Panc1 (cell line): ENCODE measurements around the gene PRKCA. TPM values are rescaled to one million over a fixed set of nuclear protein-coding genes. Genes with fewer than 3 reads are reported as not detected.

Experiments used
- ATAC-seq: fragments of 200-7000 bp; cut with Tn5 transposase; 2 replicates; pipeline ENCODE4 v1.9.1; 2020; ENCODE audit warnings: mild to moderate bottlenecking, moderate library complexity
- BruUV-seq: library from RNA; stranded (reverse); fragments of 400-500 nt; replicated peaks from 2 replicates; lab custom pipeline; 2021; lab: Mats Ljungman, UMichigan
- CTCF ChIA-PET: fragments of 300-600 bp; sonication (Branson Sonifier 250); formaldehyde crosslinking; loops from one replicate; lab custom pipeline; 2022; ENCODE audit warnings: antibody characterized with exemption; lab: Charles Lee
- POLR2A ChIA-PET: fragments of 300-600 bp; sonication (Branson Sonifier 250); formaldehyde crosslinking; loops from one replicate; lab custom pipeline; 2022; ENCODE audit warnings: antibody characterized with exemption; lab: Charles Lee
- DNase-seq: peaks from one replicate; pipeline ENCODE4 v3.0.0-alpha.2; 2010; ENCODE audit warnings: low read depth, low spot score
- H3K27ac ChIP-seq: 2 replicates; pipeline ENCODE4 v1.5.1; 2011; ENCODE audit warnings: mild to moderate bottlenecking, low read length, inconsistent platforms
- H3K27me3 ChIP-seq: fragments of 200-500 bp; sonication (Bioruptor generic); 2 replicates; pipeline ENCODE4 v1.6.0; 2014; ENCODE audit warnings: low read length, inconsistent platforms; ENCODE audit not compliant: control insufficient read depth, insufficient read depth
- H3K36me3 ChIP-seq: fragments of 200-500 bp; sonication (Bioruptor generic); 2 replicates; pipeline ENCODE4 v1.5.1; 2014; ENCODE audit warnings: inconsistent platforms, mild to moderate bottlenecking, low read length, moderate library complexity; ENCODE audit not compliant: control insufficient read depth, insufficient read depth
- H3K4me1 ChIP-seq: 2 replicates; pipeline ENCODE4 v1.5.1; 2011; ENCODE audit warnings: inconsistent platforms, mild to moderate bottlenecking, low read length, moderate library complexity; ENCODE audit not compliant: control insufficient read depth, insufficient read depth
- H3K4me3 ChIP-seq, 2 experiments: 2 replicates each; pipeline ENCODE4 v1.5.1; 2011 to 2012; ENCODE audit warnings: low read depth in 2 of 2, low read length in 2 of 2, mild to moderate bottlenecking in 2 of 2, inconsistent platforms in 1 of 2, moderate library complexity in 1 of 2
- H3K9me3 ChIP-seq: fragments of 200-500 bp; sonication (Bioruptor generic); 2 replicates; pipeline ENCODE4 v1.5.1; 2014; ENCODE audit warnings: low read depth, mild to moderate bottlenecking, inconsistent platforms, low read length, moderate library complexity; ENCODE audit not compliant: control insufficient read depth, insufficient read depth
- POLR2AphosphoS5 ChIP-seq: IDR thresholded peaks from 2 replicates; pipeline ENCODE4 v1.6.1; 2012; ENCODE audit warnings: mild to moderate bottlenecking, low read depth, low read length, moderate library complexity
- SIN3A ChIP-seq: IDR thresholded peaks from 2 replicates; pipeline ENCODE4 v1.6.1; 2012; ENCODE audit warnings: low read depth, mild to moderate bottlenecking, low read length, moderate library complexity, borderline replicate concordance; ENCODE audit not compliant: insufficient read depth
- TCF7L2 ChIP-seq: IDR thresholded peaks from 2 replicates; pipeline ENCODE4 v1.6.1; 2011; ENCODE audit warnings: mild to moderate bottlenecking, low read depth, low read length, inconsistent platforms
- in situ Hi-C: cut with HindIII; loops from 2 replicates; pipeline ENCODE4 v1.10.0; 2016; ENCODE audit warnings: low sequenced_read_pairs, low pct_unique_long_range_greater_than_20kb
- intact Hi-C: fragments of 100-400 bp; cut with micrococcal nuclease; formaldehyde crosslinking; loops from one replicate; pipeline ENCODE4 v1.10.0; 2022; ENCODE audit not compliant: unreplicated experiment
- total RNA-seq: library from RNA; stranded (reverse); gene quantifications from one replicate; pipeline ENCODE4 v1.2.1, GENCODE V29; 2021; ENCODE audit not compliant: unreplicated experiment
- TF ChIP-seq, protein P1 (sequence below), 2 experiments: IDR thresholded peaks; 2 replicates each; pipeline ENCODE4 v1.6.1; 2011 to 2012; ENCODE audit warnings: low read depth in 2 of 2, control low read depth in 1 of 2, low read length in 1 of 2, mild to moderate bottlenecking in 1 of 2, moderate library complexity in 1 of 2; ENCODE audit not compliant: insufficient read depth in 1 of 2
- TF ChIP-seq, protein P2 (sequence below): fragments of 450-650 bp; IDR thresholded peaks from 2 replicates; pipeline ENCODE4 v1.5.1; 2017; ENCODE audit warnings: mild to moderate bottlenecking

PRKCA gene
- total RNA-seq, 1 experiment from 2014 or later = 53.0 TPM

DNA sequence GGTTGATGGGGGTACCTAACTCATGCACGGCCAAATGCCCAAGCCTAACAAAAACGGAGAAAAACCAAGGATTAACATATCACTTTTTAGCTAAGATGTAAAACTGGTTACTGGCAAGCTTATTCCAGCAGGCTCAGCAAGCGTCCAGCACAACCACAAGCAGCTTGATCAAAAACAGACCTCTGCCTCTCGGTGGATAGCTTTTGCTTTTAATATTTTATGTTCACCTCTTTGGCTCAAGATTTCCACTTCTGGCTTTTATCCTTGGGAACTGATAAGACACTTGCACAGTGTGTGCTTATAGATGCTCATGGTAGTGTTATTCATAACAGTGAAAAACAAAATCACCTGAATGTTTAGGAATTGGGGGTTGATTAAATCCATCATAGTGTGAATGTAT lies 325.6 kb downstream of the PRKCA start:
- TF ChIP-seq TCF7L2 (no peak), SIN3A (no peak), POLR2AphosphoS5 (no peak)
- TF ChIP-seq, protein P1, sequence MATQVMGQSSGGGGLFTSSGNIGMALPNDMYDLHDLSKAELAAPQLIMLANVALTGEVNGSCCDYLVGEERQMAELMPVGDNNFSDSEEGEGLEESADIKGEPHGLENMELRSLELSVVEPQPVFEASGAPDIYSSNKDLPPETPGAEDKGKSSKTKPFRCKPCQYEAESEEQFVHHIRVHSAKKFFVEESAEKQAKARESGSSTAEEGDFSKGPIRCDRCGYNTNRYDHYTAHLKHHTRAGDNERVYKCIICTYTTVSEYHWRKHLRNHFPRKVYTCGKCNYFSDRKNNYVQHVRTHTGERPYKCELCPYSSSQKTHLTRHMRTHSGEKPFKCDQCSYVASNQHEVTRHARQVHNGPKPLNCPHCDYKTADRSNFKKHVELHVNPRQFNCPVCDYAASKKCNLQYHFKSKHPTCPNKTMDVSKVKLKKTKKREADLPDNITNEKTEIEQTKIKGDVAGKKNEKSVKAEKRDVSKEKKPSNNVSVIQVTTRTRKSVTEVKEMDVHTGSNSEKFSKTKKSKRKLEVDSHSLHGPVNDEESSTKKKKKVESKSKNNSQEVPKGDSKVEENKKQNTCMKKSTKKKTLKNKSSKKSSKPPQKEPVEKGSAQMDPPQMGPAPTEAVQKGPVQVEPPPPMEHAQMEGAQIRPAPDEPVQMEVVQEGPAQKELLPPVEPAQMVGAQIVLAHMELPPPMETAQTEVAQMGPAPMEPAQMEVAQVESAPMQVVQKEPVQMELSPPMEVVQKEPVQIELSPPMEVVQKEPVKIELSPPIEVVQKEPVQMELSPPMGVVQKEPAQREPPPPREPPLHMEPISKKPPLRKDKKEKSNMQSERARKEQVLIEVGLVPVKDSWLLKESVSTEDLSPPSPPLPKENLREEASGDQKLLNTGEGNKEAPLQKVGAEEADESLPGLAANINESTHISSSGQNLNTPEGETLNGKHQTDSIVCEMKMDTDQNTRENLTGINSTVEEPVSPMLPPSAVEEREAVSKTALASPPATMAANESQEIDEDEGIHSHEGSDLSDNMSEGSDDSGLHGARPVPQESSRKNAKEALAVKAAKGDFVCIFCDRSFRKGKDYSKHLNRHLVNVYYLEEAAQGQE (IDR thresholded peaks at IDR 0.05; ENCODE audit: insufficient read depth in 1 of 2, low read depth in 2 of 2, low read length in 1 of 2) = no peak
- TF ChIP-seq, protein P2, sequence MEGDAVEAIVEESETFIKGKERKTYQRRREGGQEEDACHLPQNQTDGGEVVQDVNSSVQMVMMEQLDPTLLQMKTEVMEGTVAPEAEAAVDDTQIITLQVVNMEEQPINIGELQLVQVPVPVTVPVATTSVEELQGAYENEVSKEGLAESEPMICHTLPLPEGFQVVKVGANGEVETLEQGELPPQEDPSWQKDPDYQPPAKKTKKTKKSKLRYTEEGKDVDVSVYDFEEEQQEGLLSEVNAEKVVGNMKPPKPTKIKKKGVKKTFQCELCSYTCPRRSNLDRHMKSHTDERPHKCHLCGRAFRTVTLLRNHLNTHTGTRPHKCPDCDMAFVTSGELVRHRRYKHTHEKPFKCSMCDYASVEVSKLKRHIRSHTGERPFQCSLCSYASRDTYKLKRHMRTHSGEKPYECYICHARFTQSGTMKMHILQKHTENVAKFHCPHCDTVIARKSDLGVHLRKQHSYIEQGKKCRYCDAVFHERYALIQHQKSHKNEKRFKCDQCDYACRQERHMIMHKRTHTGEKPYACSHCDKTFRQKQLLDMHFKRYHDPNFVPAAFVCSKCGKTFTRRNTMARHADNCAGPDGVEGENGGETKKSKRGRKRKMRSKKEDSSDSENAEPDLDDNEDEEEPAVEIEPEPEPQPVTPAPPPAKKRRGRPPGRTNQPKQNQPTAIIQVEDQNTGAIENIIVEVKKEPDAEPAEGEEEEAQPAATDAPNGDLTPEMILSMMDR = no peak
- ChIA-PET CTCF (no interaction called here), POLR2A (interaction anchor here (0.6 kb wide), 1 partner anchor 214 kb away, joined by 6 read pairs; no protein-coding TSS in a partner anchor)
- Histone ChIP-seq H3K27me3 (no peaks in the 10 kb centered on the region), H3K4me3 (no peak overlapping the region), H3K4me1 (no peaks in the 10 kb centered on the region), H3K9me3 (no peaks in the 10 kb centered on the region), H3K27ac (no peak overlapping the region), H3K36me3 (no peaks in the 10 kb centered on the region; the same call in 1 of the 2 replicates)
- in situ Hi-C loops = no loop called here
- DNase-seq (no peak), ATAC-seq (no peak)
- no TSS peak for BruUV-seq
- intact Hi-C loops = no loop called here

DNA sequence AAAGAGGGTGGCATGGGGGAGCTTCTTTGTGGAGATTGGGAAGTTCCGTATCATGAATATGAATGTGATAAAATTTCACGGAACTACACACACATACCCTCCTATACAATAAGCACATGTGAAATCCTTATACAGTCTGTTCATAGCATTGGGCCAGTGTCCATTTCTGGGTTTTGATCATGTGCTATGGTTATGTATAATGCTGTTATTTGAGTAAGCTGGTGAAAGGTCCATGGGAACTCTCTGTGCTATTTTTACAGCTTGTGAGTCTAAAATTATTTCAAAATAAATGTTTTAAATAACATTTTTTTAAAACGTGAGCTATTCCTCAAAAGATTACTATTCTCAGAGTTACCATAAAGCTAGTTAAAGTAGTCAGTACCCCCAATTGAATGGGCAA lies 327.3 kb downstream of the PRKCA start:
- CTCF ChIA-PET = no interaction called here
- Histone ChIP-seq H3K36me3 (no peaks in the 10 kb centered on the region; the same call in 1 of the 2 replicates), H3K27ac (no peak overlapping the region), H3K9me3 (no peaks in the 10 kb centered on the region), H3K4me1 (no peaks in the 10 kb centered on the region), H3K4me3 (no peak overlapping the region), H3K27me3 (no peaks in the 10 kb centered on the region)
- no TSS peak for BruUV-seq
- POLR2A ChIA-PET = no interaction called here
- intact Hi-C loops = no loop called here
- TF ChIP-seq POLR2AphosphoS5 (no peak), TCF7L2 (no peak), SIN3A (no peak)
- TF ChIP-seq, protein P1 (IDR thresholded peaks at IDR 0.05; ENCODE audit: insufficient read depth in 1 of 2, low read depth in 2 of 2, low read length in 1 of 2) = no peak
- TF ChIP-seq, protein P2 = no peak
- ATAC-seq (no peak), DNase-seq (no peak)
- in situ Hi-C loops = no loop called here
